Endothelial cell of umbilical vein (primary cell): ENCODE results near the gene QRFP. TPM values are rescaled to one million over a fixed set of nuclear protein-coding genes. Genes with fewer than 3 reads are reported as not detected.

ENCODE experiments used
- BruUV-seq: library from RNA; stranded (reverse); fragments of 400-500 nt; replicated peaks from 2 replicates; lab custom pipeline; 2021; lab: Mats Ljungman, UMichigan
- CTCF ChIA-PET: fragments of 300-600, 350-600 bp; sonication (Branson Sonifier 250); formaldehyde crosslinking; loops from one replicate; lab custom pipeline; 2021; ENCODE audit warnings: antibody characterized with exemption, inconsistent platforms; lab: Charles Lee
- POLR2A ChIA-PET: fragments of 300-600, 350-600 bp; sonication (Branson Sonifier 250); formaldehyde crosslinking; loops from one replicate; lab custom pipeline; 2021; ENCODE audit warnings: antibody characterized with exemption, inconsistent platforms; lab: Charles Lee
- DNase-seq: peaks from one replicate; pipeline ENCODE4 v3.0.0-alpha.2; 2011; ENCODE audit warnings: low read depth, low spot score
- FAIRE-seq: peaks from 2 replicates; lab custom pipeline; 2011; peaks lifted over from hg19 to GRCh38; lab: Jason Lieb, UNC
- H2AFZ ChIP-seq: 2 replicates; pipeline ENCODE4 v1.6.0; 2012; ENCODE audit warnings: low read depth, low read length, control low read depth, inconsistent platforms
- H3K27ac ChIP-seq: 2 replicates; pipeline ENCODE4 v1.5.1; 2011; ENCODE audit warnings: low read depth, mild to moderate bottlenecking, control low read depth, low read length, moderate library complexity; ENCODE audit not compliant: insufficient read depth
- H3K27me3 ChIP-seq, 2 experiments: 2 replicates each; pipeline versions ENCODE4 v1.6.0 to v1.6.1; 2011; ENCODE audit warnings: low read length in 2 of 2, mixed read lengths in 1 of 2; ENCODE audit not compliant: control insufficient read depth in 2 of 2, insufficient read depth in 2 of 2
- H3K36me3 ChIP-seq, 2 experiments: 2 replicates in 1 of 2; 3 replicates in 1 of 2; pipeline ENCODE4 v1.5.1; 2011; ENCODE audit warnings: low read length in 2 of 2, mild to moderate bottlenecking in 1 of 2, moderate library complexity in 1 of 2; ENCODE audit not compliant: control insufficient read depth in 2 of 2, insufficient read depth in 2 of 2; ENCODE audit errors: extremely low read depth in 1 of 2
- H3K4me1 ChIP-seq: 3 replicates; pipeline ENCODE4 v1.5.1; 2011; ENCODE audit warnings: mild to moderate bottlenecking, low read length; ENCODE audit not compliant: control insufficient read depth, insufficient read depth; ENCODE audit errors: extremely low read depth
- H3K4me2 ChIP-seq: 2 replicates; pipeline ENCODE4 v1.6.1; 2011; ENCODE audit warnings: low read length, control low read depth, mixed read lengths; ENCODE audit not compliant: insufficient read depth
- H3K4me3 ChIP-seq, 3 experiments: fragments of 200-600 bp in 1 of 3; sonication (generic), shearing (Covaris generic) in 1 of 3; replicated peaks in 1 of 3; 2 replicates each; pipeline ENCODE4 v1.5.1; 2011 to 2016; ENCODE audit warnings: control low read depth in 3 of 3, low read length in 3 of 3, mild to moderate bottlenecking in 2 of 3, inconsistent platforms in 1 of 3, low read depth in 1 of 3, moderate library complexity in 1 of 3; ENCODE audit not compliant: insufficient read depth in 1 of 3
- H3K79me2 ChIP-seq: 2 replicates; pipeline ENCODE4 v1.6.0; 2012; ENCODE audit warnings: low read length, inconsistent platforms; ENCODE audit not compliant: control insufficient read depth, insufficient read depth
- H3K9ac ChIP-seq: replicated peaks from 2 replicates; pipeline ENCODE3; 2011; ENCODE audit warnings: low read length, control low read depth; ENCODE audit not compliant: insufficient read depth; ENCODE audit errors: extremely low read depth
- H3K9me1 ChIP-seq: replicated peaks from 3 replicates; pipeline ENCODE4 v1.6.0; 2011; ENCODE audit warnings: mild to moderate bottlenecking, low read length; ENCODE audit not compliant: control insufficient read depth, insufficient read depth; ENCODE audit errors: extremely low read depth
- H3K9me3 ChIP-seq: replicated peaks from 2 replicates; pipeline ENCODE4 v1.5.1; 2012; ENCODE audit warnings: low read length, inconsistent platforms; ENCODE audit not compliant: control insufficient read depth, insufficient read depth
- H4K20me1 ChIP-seq: replicated peaks from 2 replicates; pipeline ENCODE3; 2011; ENCODE audit warnings: mild to moderate bottlenecking, low read length; ENCODE audit not compliant: control insufficient read depth, insufficient read depth; ENCODE audit errors: extremely low read depth
- CTCF ChIP-seq, 2 donors: IDR thresholded peaks; 1 replicate in 1 of 2; 2 replicates in 1 of 2; pipeline ENCODE4 v1.5.1; 2011; ENCODE audit warnings: low read length in 2 of 2, mild to moderate bottlenecking in 2 of 2, moderate library complexity in 2 of 2, control low read depth in 1 of 2, inconsistent platforms in 1 of 2, low read depth in 1 of 2; ENCODE audit not compliant: insufficient read depth in 1 of 2; ENCODE audit errors: extremely low read depth in 1 of 2
- EZH2 ChIP-seq: IDR thresholded peaks from 2 replicates; pipeline ENCODE4 v1.6.1; 2012; ENCODE audit warnings: borderline replicate concordance, low read depth, mild to moderate bottlenecking, moderate library complexity, low read length, inconsistent platforms; ENCODE audit not compliant: severe bottlenecking
- FOS ChIP-seq: IDR thresholded peaks from 2 replicates; pipeline ENCODE4 v1.6.1; 2011; ENCODE audit warnings: mild to moderate bottlenecking, low read length, moderate library complexity, borderline replicate concordance; ENCODE audit not compliant: insufficient read depth
- GATA2 ChIP-seq: IDR thresholded peaks from 2 replicates; pipeline ENCODE4 v1.7.0; 2011; ENCODE audit warnings: low read depth, mild to moderate bottlenecking, moderate library complexity, mixed read lengths, low read length; ENCODE audit not compliant: insufficient read length, insufficient read depth
- JUN ChIP-seq: IDR thresholded peaks from 2 replicates; pipeline ENCODE4 v1.6.1; 2011; ENCODE audit warnings: borderline replicate concordance, low read depth; ENCODE audit not compliant: insufficient read length, insufficient read depth
- MYC ChIP-seq: IDR thresholded peaks from one replicate; pipeline ENCODE4 v1.6.1; 2011; ENCODE audit warnings: mild to moderate bottlenecking, low read depth, low read length
- POLR2A ChIP-seq: IDR thresholded peaks from 2 replicates; pipeline ENCODE4 v1.6.1; 2012; ENCODE audit warnings: low read depth, mild to moderate bottlenecking, control low read depth, low read length
- POLR2AphosphoS5 ChIP-seq: IDR thresholded peaks from 2 replicates; pipeline ENCODE4 v1.6.1; 2012; ENCODE audit warnings: low read depth, mild to moderate bottlenecking, control low read depth, low read length, moderate library complexity; ENCODE audit not compliant: insufficient read depth
- dilution Hi-C: fragments of 300-500 bp; cut with MboI; formaldehyde crosslinking; loops from one replicate; pipeline ENCODE4 v1.15.0; 2019; ENCODE audit warnings: low sequenced_read_pairs; ENCODE audit not compliant: extremely low pct_ligation_motif_present
- intact Hi-C: fragments of 100-400 bp; cut with micrococcal nuclease; formaldehyde crosslinking; loops from one replicate; pipeline ENCODE4 v1.10.0; 2022
- polyA plus RNA-seq, 4 experiments: library from polyadenylated mRNA; depleted of rRNA in 3 of 4; stranded (reverse) in 3 of 4; unstranded in 1 of 4; fragments of >200 nt; gene quantifications; 2 replicates each; pipeline versions ENCODE4 v1.2.1 to v1.2.3, GENCODE V29; 2011 to 2012; ENCODE audit warnings: missing spikeins in 1 of 4
- total RNA-seq: library from RNA; stranded (reverse); gene quantifications from 2 replicates; pipeline ENCODE4 v1.2.3, GENCODE V29; 2021
- TF ChIP-seq, protein P1 (sequence below): IDR thresholded peaks from 2 replicates; pipeline ENCODE4 v1.6.1; 2011; ENCODE audit not compliant: insufficient read depth, insufficient read length

QRFP gene
- total and polyA plus RNA-seq, 2 donors (not counting 3 experiments of a cell fraction or from before 2014, with no cell fraction given), result not detected

DNA sequence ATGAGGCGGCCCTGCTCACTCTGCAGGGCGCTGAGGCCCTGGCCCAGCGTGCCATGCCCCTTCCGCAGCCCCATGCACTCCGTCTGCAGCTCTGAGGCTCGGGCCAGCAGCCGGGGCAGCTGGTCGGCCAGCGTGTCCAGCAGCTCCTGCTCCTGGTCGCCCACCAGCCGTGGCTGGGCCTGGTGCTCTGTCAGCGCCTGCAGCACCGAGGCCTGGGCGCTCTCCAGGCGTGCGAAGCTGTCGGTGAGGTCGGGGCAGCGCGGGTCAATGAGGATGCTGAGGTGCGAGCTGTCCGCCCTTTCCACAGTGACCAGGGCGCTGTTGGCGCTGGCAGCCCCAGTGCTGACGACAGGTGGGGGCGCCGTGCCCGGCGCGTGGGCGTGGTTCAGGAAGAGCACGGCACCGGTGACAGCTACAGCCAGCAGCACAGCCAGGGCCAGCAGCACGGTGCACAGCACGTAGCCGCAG, 33.0 kb upstream of the QRFP start:
- TF ChIP-seq, protein P1, sequence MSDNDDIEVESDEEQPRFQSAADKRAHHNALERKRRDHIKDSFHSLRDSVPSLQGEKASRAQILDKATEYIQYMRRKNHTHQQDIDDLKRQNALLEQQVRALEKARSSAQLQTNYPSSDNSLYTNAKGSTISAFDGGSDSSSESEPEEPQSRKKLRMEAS, result no peak
- TF ChIP-seq GATA2, result no peak
- no peak for TF ChIP-seq POLR2A
- TF ChIP-seq EZH2, result no peak
- TF ChIP-seq POLR2AphosphoS5, result no peak
- no peak for TF ChIP-seq MYC
- no peak for TF ChIP-seq CTCF (IDR thresholded peaks at IDR 0.05; ENCODE audit: extremely low read depth in 1 of 2, insufficient read depth in 1 of 2, low read depth in 1 of 2, low read length in 2 of 2)
- no peak for TF ChIP-seq JUN
- TF ChIP-seq FOS, result no peak
- dilution Hi-C loops, result no loop called here

More for the DNA sequence above, 33.0 kb upstream of the QRFP start:
- Histone ChIP-seq H3K9ac (no peak overlapping the region), H3K36me3 (no peaks in the 10 kb centered on the region), H3K27ac (no peak overlapping the region), H3K9me3 (no peaks in the 10 kb centered on the region), H3K9me1 (no peaks in the 10 kb centered on the region), H2AFZ (no peak overlapping the region), H3K79me2 (no peaks in the 10 kb centered on the region), H3K4me2 (no peak overlapping the region), H4K20me1 (no peaks in the 10 kb centered on the region), H3K4me3 (no peak overlapping the region), H3K4me1 (peaks cover 7% of the 10 kb centered on the region), H3K27me3 (peaks cover 12 to 13% of the 10 kb centered on the region in 2 experiments)
- POLR2A ChIA-PET, result no interaction called here
- DNase-seq (no peak), FAIRE-seq (no peak)
- no TSS peak for BruUV-seq
- intact Hi-C loops, result no loop called here
- CTCF ChIA-PET, result interaction anchor here (1.0 to 1.4 kb wide), 2 partner anchors 12 to 13 kb away, joined by 3 read pairs; no protein-coding TSS in a partner anchor
